GM18526 (cell line): ENCODE results near the gene PHLPP1.

Experiments
- POLR2A ChIP-seq: IDR thresholded peaks from 3 replicates; pipeline ENCODE4 v1.6.1; 2011; ENCODE audit not compliant: insufficient read length; ENCODE audit errors: extremely low read depth

PHLPP1 gene

GRCh38 chr18:62715759-62716615, 646 bp downstream of the PHLPP1 start:
- TF ChIP-seq POLR2A = no peak

GRCh38 chr18:62716619-62717168, 1.4 kb downstream of the PHLPP1 start:
- TF ChIP-seq POLR2A = no peak

- TF ChIP-seq POLR2A = no peak
Measured at GRCh38 chr18:62717169-62717924, 2.0 kb downstream of the PHLPP1 start.

GRCh38 chr18:62717925-62718800, 2.8 kb downstream of the PHLPP1 start:
- no peak for TF ChIP-seq POLR2A

GRCh38 chr18:62720048-62720447, 4.7 kb downstream of the PHLPP1 start:
- no peak for TF ChIP-seq POLR2A

GRCh38 chr18:62720766-62721613, 5.6 kb downstream of the PHLPP1 start:
- TF ChIP-seq POLR2A = no peak

GRCh38 chr18:62721839-62722795, 6.8 kb downstream of the PHLPP1 start:
- TF ChIP-seq POLR2A = no peak

GRCh38 chr18:62723666-62724281, 8.4 kb downstream of the PHLPP1 start:
- TF ChIP-seq POLR2A = no peak

GRCh38 chr18:62725896-62726295, 10.6 kb downstream of the PHLPP1 start:
- no peak for TF ChIP-seq POLR2A

GRCh38 chr18:62728254-62728653, 12.9 kb downstream of the PHLPP1 start:
- TF ChIP-seq POLR2A = no peak

GRCh38 chr18:62729487-62730386, 14.4 kb downstream of the PHLPP1 start:
- no peak for TF ChIP-seq POLR2A

- no peak for TF ChIP-seq POLR2A
Measured at GRCh38 chr18:62730941-62731340, 15.6 kb downstream of the PHLPP1 start.
